ENCODE measurements around the gene OR1D5.

OR1D5 gene

GRCh38 chr17:3025421-3026124 is 37.8 kb downstream of the OR1D5 start:
- CTCF ChIA-PET = interaction anchor here (1.9 kb wide), 1 partner anchor 13 kb away, joined by 4 read pairs; no protein-coding TSS in a partner anchor

GRCh38 chr17:3024346-3024745 is 39.1 kb downstream of the OR1D5 start:
- ChIA-PET CTCF (no interaction called here), POLR2A (no interaction called here)
- DNase-seq (ENCODE audit: extremely low spot score) = no peak
- TF ChIP-seq CTCF (IDR thresholded peaks at IDR 0.05; ENCODE audit: control extremely low read depth, extremely low read depth, low read depth, missing control alignments) = no peak

More at GRCh38 chr17:3025421-3026124, 37.8 kb downstream of the OR1D5 start:
- DNase-seq (ENCODE audit: extremely low spot score) = no peak
- no peak for TF ChIP-seq CTCF (IDR thresholded peaks at IDR 0.05; ENCODE audit: control extremely low read depth, extremely low read depth, low read depth, missing control alignments)
- POLR2A ChIA-PET = no interaction called here

- TF ChIP-seq CTCF (IDR thresholded peaks at IDR 0.05; ENCODE audit: control extremely low read depth, extremely low read depth, low read depth, missing control alignments) = no peak
- ChIA-PET POLR2A (no interaction called here), CTCF (interaction anchor here (1.1 kb wide), 1 partner anchor 20 kb away, joined by 3 read pairs; no protein-coding TSS in a partner anchor)
- DNase-seq (ENCODE audit: extremely low spot score) = no peak
These were observed 41.2 kb downstream of the OR1D5 start for GRCh38 chr17:3022197-3022596.

DNA sequence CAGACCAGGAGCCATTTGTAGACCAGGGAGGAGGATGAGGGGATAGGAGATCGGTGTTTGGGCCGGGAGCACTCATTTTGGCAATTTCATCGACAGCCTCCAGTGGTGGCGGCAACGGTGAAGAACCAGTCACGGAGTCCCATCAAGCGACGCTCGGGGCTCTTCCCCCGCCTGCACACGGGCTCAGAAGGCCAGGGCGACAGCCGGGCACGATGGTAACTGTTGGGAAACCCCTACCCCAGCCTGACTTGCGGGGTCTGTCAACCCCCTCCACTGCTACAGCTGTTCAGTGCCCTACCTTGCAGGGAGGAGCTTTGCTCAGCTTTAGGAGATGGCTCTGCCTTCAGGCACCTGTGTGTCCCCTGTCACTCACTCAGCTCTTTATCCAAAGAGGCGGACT is 43.0 kb downstream of the OR1D5 start:
- ChIA-PET POLR2A (no interaction called here), CTCF (no interaction called here)
- TF ChIP-seq CTCF (IDR thresholded peaks at IDR 0.05; ENCODE audit: control extremely low read depth, extremely low read depth, low read depth, missing control alignments) = no peak
- no peak for DNase-seq (ENCODE audit: extremely low spot score)

DNA sequence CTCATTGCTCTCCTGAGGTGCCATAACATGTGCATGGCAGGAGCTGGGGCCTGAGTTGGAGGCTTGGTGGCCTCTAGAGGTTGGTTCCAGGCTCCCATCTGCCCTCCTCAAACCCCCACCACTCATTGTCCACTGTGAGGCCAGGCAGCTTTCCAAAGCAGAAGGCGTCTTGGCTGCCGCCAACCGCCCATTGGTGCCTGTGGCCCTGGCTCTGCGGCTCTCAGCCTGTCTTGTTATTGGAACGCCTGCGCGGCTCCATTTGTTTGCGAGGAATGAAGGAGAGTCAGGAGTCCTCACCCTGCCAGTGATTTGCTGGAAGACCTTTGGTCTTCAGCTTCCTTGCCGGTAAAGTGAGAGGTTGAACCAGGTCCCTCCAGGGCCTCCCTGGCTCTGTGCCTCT is 43.6 kb downstream of the OR1D5 start:
- ChIA-PET CTCF (interaction anchor here (0.6 kb wide), 1 partner anchor 169 kb away, joined by 4 read pairs; no protein-coding TSS in a partner anchor), POLR2A (no interaction called here)
- TF ChIP-seq CTCF (IDR thresholded peaks at IDR 0.05; ENCODE audit: control extremely low read depth, extremely low read depth, low read depth, missing control alignments) = no peak
- no peak for DNase-seq (ENCODE audit: extremely low spot score)

DNA sequence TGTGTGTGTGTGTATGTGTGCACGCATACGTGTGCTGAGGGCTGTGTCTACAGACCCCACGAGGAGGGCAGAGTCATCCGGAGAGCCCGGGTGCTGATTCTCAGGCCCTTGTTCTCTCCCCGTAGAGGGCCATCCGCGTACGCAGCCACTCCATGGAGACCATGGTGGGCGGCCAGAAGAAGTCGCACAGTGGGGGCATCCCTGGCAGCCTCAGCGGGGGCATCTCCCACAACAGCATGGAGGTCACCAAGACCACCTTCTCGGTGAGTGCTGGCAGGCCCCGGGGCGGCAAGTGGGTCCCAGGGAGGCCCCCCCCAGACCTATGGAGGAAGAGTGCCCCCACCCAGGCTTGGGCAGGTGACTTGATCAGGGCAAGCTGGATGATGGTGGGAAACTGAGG is 45.5 kb downstream of the OR1D5 start:
- no peak for TF ChIP-seq CTCF (IDR thresholded peaks at IDR 0.05; ENCODE audit: control extremely low read depth, extremely low read depth, low read depth, missing control alignments)
- no peak for DNase-seq (ENCODE audit: extremely low spot score)
- ChIA-PET CTCF (interaction anchor here (1.2 kb wide), 1 partner anchor 170 kb away, joined by 3 read pairs; no protein-coding TSS in a partner anchor), POLR2A (no interaction called here)
